ENCODE results near the gene PCNX3.

DNA sequence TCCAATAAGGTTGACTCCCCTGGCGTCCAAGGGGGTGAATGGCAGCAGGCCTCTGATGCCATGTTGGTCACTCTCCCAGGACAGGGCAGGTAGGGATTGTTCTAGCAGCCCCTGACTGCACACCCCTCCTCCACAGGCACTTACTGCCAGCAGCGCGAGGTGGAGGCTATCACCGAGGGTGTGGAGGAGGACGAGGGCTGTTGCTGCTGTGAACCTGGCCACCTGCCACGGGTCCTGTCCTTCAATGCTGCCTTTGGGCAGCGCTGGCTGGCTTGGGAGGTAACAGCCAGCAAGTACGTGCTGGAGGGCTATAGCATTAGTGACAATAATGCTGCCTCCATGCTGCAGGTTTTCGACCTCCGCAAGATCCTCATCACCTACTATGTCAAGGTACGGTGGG is 14.6 kb downstream of the PCNX3 start:
- TF ChIP-seq EZH2 (IDR thresholded peaks at IDR 0.05; ENCODE audit: low read length): no peak
- TF ChIP-seq CTCF (optimal IDR thresholded peaks at IDR 0.05 in 1 of 3, IDR thresholded peaks at IDR 0.05 in 1 of 3, conservative IDR thresholded peaks at IDR 0.05 in 1 of 3; ENCODE audit: extremely low read depth in 1 of 3, insufficient read depth in 2 of 3, low read length in 3 of 3): no peak
